SK-N-SH (cell line): ENCODE results near the gene PPP3CA. TPM values are rescaled to one million over a fixed set of nuclear protein-coding genes. Genes with fewer than 3 reads are reported as not detected.

Experiments used
- CTCF ChIA-PET: fragments of 300-600, 350-600 bp; formaldehyde crosslinking; extraction: SDS; loops from one replicate; lab custom pipeline; 2021; lab: Yijun Ruan, JAX
- POLR2A ChIA-PET: fragments of 350-600 bp; sonication (Branson Sonifier 250); formaldehyde crosslinking; extraction: SDS; loops from one replicate; lab custom pipeline; 2020; ENCODE audit warnings: antibody characterized with exemption, inconsistent platforms; lab: Yijun Ruan, JAX
- DNase-seq: peaks from one replicate; pipeline ENCODE4 v3.0.0; 2012
- H2AFZ ChIP-seq: fragments of 200-600 bp; sonication (generic); 2 replicates; pipeline ENCODE4 v1.8.1; 2016; ENCODE audit warnings: antibody characterized with exemption, mild to moderate bottlenecking, low read depth
- H3F3A ChIP-seq: fragments of 200-600 bp; sonication (generic); replicated peaks from 2 replicates; pipeline ENCODE3; 2016; ENCODE audit warnings: antibody characterized with exemption, mild to moderate bottlenecking; ENCODE audit not compliant: insufficient read depth
- H3K27ac ChIP-seq, 2 experiments: fragments of 200-500 bp in 1 of 2; fragments of 200-600 bp in 1 of 2; sonication (Bioruptor generic) in 1 of 2; sonication (generic), shearing (Covaris generic) in 1 of 2; 2 replicates each; pipeline versions ENCODE4 v1.5.1 to v1.6.1; 2014 to 2016; ENCODE audit warnings: low read depth in 2 of 2, inconsistent platforms in 1 of 2, low read length in 1 of 2, mild to moderate bottlenecking in 1 of 2, mixed read lengths in 1 of 2
- H3K27me3 ChIP-seq: fragments of 200-600 bp; sonication (generic), shearing (Covaris generic); 2 replicates; pipeline ENCODE4 v1.6.1; 2016; ENCODE audit warnings: mixed run types; ENCODE audit not compliant: insufficient read depth
- H3K36me3 ChIP-seq, 2 experiments: fragments of 200-500 bp in 1 of 2; fragments of 200-600 bp in 1 of 2; sonication (Bioruptor generic) in 1 of 2; sonication (generic) in 1 of 2; replicated peaks in 1 of 2; 2 replicates each; pipeline versions ENCODE3 to v1.5.1; 2014 to 2016; ENCODE audit warnings: low read length in 1 of 2, mild to moderate bottlenecking in 1 of 2; ENCODE audit not compliant: insufficient read depth in 2 of 2, control insufficient read depth in 1 of 2
- H3K4me1 ChIP-seq, 2 experiments: fragments of 200-500 bp in 1 of 2; fragments of 200-600 bp in 1 of 2; sonication (Bioruptor generic) in 1 of 2; sonication (generic), shearing (Covaris generic) in 1 of 2; 2 replicates each; pipeline versions ENCODE4 v1.5.1 to v1.6.1; 2014 to 2016; ENCODE audit warnings: low read depth in 1 of 2, low read length in 1 of 2, mixed run types in 1 of 2; ENCODE audit not compliant: insufficient read depth in 2 of 2, control insufficient read depth in 1 of 2
- H3K4me2 ChIP-seq: fragments of 200-600 bp; sonication (generic), shearing (Covaris generic); 2 replicates; pipeline ENCODE4 v1.6.1; 2017; ENCODE audit warnings: mixed run types
- H3K4me3 ChIP-seq, 2 experiments: fragments of 200-500 bp in 1 of 2; fragments of 200-600 bp in 1 of 2; sonication (Bioruptor generic) in 1 of 2; sonication (generic), shearing (Covaris generic) in 1 of 2; 2 replicates each; pipeline versions ENCODE4 v1.5.1 to v1.8.1; 2014 to 2016; ENCODE audit warnings: low read depth in 2 of 2, inconsistent platforms in 1 of 2, low read length in 1 of 2, mild to moderate bottlenecking in 1 of 2, mixed read lengths in 1 of 2, moderate library complexity in 1 of 2
- H3K79me2 ChIP-seq: fragments of 200-600 bp; sonication (generic); 2 replicates; pipeline ENCODE4 v1.8.1; 2017; ENCODE audit warnings: mild to moderate bottlenecking; ENCODE audit not compliant: insufficient read depth
- H3K9ac ChIP-seq: fragments of 200-600 bp; sonication (generic); 2 replicates; pipeline ENCODE4 v1.6.1; 2017; ENCODE audit warnings: mixed run types
- H3K9me2 ChIP-seq: fragments of 200-600 bp; sonication (generic); 2 replicates; pipeline ENCODE4 v1.6.1; 2017; ENCODE audit warnings: mixed run types
- H3K9me3 ChIP-seq: fragments of 200-600 bp; sonication (generic); 2 replicates; pipeline ENCODE4 v1.6.1; 2017; ENCODE audit warnings: mixed run types, mild to moderate bottlenecking, moderate library complexity
- H4K20me1 ChIP-seq: fragments of 200-600 bp; sonication (generic); 2 replicates; pipeline ENCODE4 v1.6.1; 2017; ENCODE audit warnings: mild to moderate bottlenecking, mixed run types; ENCODE audit not compliant: insufficient read depth
- CTCF ChIP-seq: fragments of 200-600 bp; sonication (generic); IDR thresholded peaks from 2 replicates; pipeline ENCODE4 v1.6.1; 2017; ENCODE audit warnings: antibody characterized with exemption, mild to moderate bottlenecking, moderate library complexity
- ELF1 ChIP-seq: IDR thresholded peaks from 2 replicates; pipeline ENCODE4 v1.4.0; 2012
- EP300 ChIP-seq, 2 experiments: IDR thresholded peaks; 2 replicates each; pipeline versions ENCODE4 v1.4.0 to v1.6.1; 2012; ENCODE audit warnings: borderline replicate concordance in 1 of 2, low read depth in 1 of 2, low read length in 1 of 2
- EZH2phosphoT487 ChIP-seq: fragments of 200-600 bp; sonication (generic); IDR thresholded peaks from 2 replicates; pipeline ENCODE4 v1.6.1; 2017; ENCODE audit warnings: low read depth, mixed run types, mild to moderate bottlenecking, antibody characterized with exemption, moderate library complexity, borderline replicate concordance
- GABPA ChIP-seq: IDR thresholded peaks from 2 replicates; pipeline ENCODE4 v1.4.0; 2012; ENCODE audit warnings: low read depth, mild to moderate bottlenecking
- GATA2 ChIP-seq: sonication (generic); formaldehyde crosslinking; IDR thresholded peaks from 2 replicates; pipeline ENCODE4 v1.5.0; 2020; ENCODE audit warnings: mild to moderate bottlenecking, missing genetic modification reagents
- JUND ChIP-seq: IDR thresholded peaks from 2 replicates; pipeline ENCODE4 v1.4.0; 2012
- NRF1 ChIP-seq: IDR thresholded peaks from 2 replicates; pipeline ENCODE4 v1.6.1; 2012; ENCODE audit warnings: low read depth, mild to moderate bottlenecking, low read length
- RCOR1 ChIP-seq: fragments of 150-350 bp; IDR thresholded peaks from 2 replicates; pipeline ENCODE4 v1.6.1; 2017; ENCODE audit warnings: antibody characterized with exemption, low read length
- RXRA ChIP-seq: IDR thresholded peaks from 2 replicates; pipeline ENCODE4 v1.4.0; 2012; ENCODE audit warnings: low read depth, mild to moderate bottlenecking, borderline replicate concordance
- SMC3 ChIP-seq: IDR thresholded peaks from 2 replicates; pipeline ENCODE4 v1.6.1; 2012; ENCODE audit warnings: low read depth, low read length, improper control_type of control experiment
- TAF1 ChIP-seq: IDR thresholded peaks from 2 replicates; pipeline ENCODE4 v1.6.1; 2012; ENCODE audit warnings: low read depth, mild to moderate bottlenecking, low read length, moderate library complexity, borderline replicate concordance
- TEAD4 ChIP-seq: IDR thresholded peaks from 2 replicates; pipeline ENCODE4 v1.4.0; 2012; ENCODE audit warnings: mild to moderate bottlenecking, borderline replicate concordance; ENCODE audit not compliant: insufficient read depth
- YY1 ChIP-seq: IDR thresholded peaks from 2 replicates; pipeline ENCODE4 v1.4.0; 2012; ENCODE audit warnings: low read depth, mild to moderate bottlenecking
- WGBS: methylation state at CpG from one replicate; pipeline ENCODE4 v1.1.6; 2017; ENCODE audit warnings: low lambda C conversion rate; 5-methylcytosine and 5-hydroxymethylcytosine counted together
- polyA plus RNA-seq, 3 experiments: library from polyadenylated mRNA; depleted of rRNA; stranded (reverse); fragments of >200 nt; gene quantifications; 2 replicates each; pipeline ENCODE4 v1.2.3, GENCODE V29; 2012
- TF ChIP-seq, protein P1 (sequence below): IDR thresholded peaks from 2 replicates; pipeline ENCODE4; 2012
- TF ChIP-seq, protein P2 (sequence below): IDR thresholded peaks from 2 replicates; pipeline ENCODE4 v1.4.0; 2012; ENCODE audit warnings: low read depth

Gene PPP3CA
- polyA plus RNA-seq, 1 of the 3 experiments (the other 2 are of a cell fraction), result 10.7 TPM

DNA sequence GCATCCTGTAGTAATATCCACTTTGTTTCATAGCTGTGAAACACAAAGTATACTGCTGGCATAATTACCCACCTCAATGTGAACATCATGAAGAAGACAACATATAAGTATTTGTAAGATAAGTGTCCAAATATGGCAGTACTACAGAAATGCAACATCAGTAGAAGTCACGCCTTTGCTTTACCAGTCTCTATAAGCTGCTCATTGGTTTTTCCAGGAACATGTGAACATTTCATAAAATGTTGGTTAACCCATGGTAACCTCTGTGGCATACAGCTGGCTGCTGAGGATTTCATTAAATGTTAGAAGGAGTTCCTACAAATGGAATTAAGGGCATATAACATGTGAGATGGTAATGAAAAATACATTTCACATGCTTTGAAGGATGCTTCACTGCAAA lies 77.6 kb downstream of the PPP3CA start:
- peaks cover 0 to 5% of the 10 kb centered on the region in 2 experiments; a peak in 2 of 4 replicates for H3K4me1 ChIP-seq
- H3K79me2 ChIP-seq, result peaks cover 73% of the 10 kb centered on the region
- H3K9ac ChIP-seq, result no peak overlapping the region
- DNase-seq, result no peak
- no peaks in the 10 kb centered on the region for H3F3A ChIP-seq
- H3K36me3 ChIP-seq, result no peaks in the 10 kb centered on the region
- no peak overlapping the region for H2AFZ ChIP-seq
- no peak for TF ChIP-seq EZH2phosphoT487
- TF ChIP-seq JUND, result no peak
- TF ChIP-seq CTCF, result no peak
- no peak for TF ChIP-seq SMC3
- WGBS, result 100% methylated on average over 1 of the region's 1 CpG
- ChIA-PET POLR2A (no interaction called here), CTCF (no interaction called here)
- no peaks in the 10 kb centered on the region for H3K9me3 ChIP-seq
- H3K4me2 ChIP-seq, result no peak overlapping the region
- H3K9me2 ChIP-seq, result no peaks in the 10 kb centered on the region
- no peak overlapping the region for H3K27ac ChIP-seq
- no peaks in the 10 kb centered on the region for H3K27me3 ChIP-seq
- peaks cover 72% of the 10 kb centered on the region; the same call in 1 of the 2 replicates for H4K20me1 ChIP-seq
- H3K4me3 ChIP-seq, result no peak overlapping the region

GRCh38 chr4:101265816-101266172 lies 81.5 kb downstream of the PPP3CA start:
- Histone ChIP-seq H3K4me2 (no peak overlapping the region), H3K27ac (no peak overlapping the region), H3K9ac (no peak overlapping the region), H4K20me1 (peaks cover 67% of the 10 kb centered on the region; the same call in 1 of the 2 replicates), H3K27me3 (no peaks in the 10 kb centered on the region), H2AFZ (no peak overlapping the region), H3K79me2 (peaks cover 74% of the 10 kb centered on the region), H3K36me3 (no peaks in the 10 kb centered on the region), H3K9me2 (no peaks in the 10 kb centered on the region), H3K4me3 (no peak overlapping the region), H3K9me3 (no peaks in the 10 kb centered on the region), H3F3A (no peaks in the 10 kb centered on the region), H3K4me1 (peaks cover 0 to 5% of the 10 kb centered on the region in 2 experiments; a peak in 3 of 4 replicates)
- no peak for DNase-seq
- CTCF ChIA-PET, result no interaction called here
- POLR2A ChIA-PET, result no interaction called here
- 64% methylated on average over 1 of the region's 1 CpG for WGBS
- TF ChIP-seq TEAD4 (no peak), ELF1 (no peak)

- H3K36me3 ChIP-seq, result no peaks in the 10 kb centered on the region
- no peak for TF ChIP-seq GATA2 (CRISPR knock-in tag)
- TF ChIP-seq TAF1, result no peak
- no peak for TF ChIP-seq EP300 (IDR thresholded peaks at IDR 0.05; ENCODE audit: borderline replicate concordance in 1 of 2, low read depth in 1 of 2, low read length in 1 of 2)
- TF ChIP-seq, protein P1, sequence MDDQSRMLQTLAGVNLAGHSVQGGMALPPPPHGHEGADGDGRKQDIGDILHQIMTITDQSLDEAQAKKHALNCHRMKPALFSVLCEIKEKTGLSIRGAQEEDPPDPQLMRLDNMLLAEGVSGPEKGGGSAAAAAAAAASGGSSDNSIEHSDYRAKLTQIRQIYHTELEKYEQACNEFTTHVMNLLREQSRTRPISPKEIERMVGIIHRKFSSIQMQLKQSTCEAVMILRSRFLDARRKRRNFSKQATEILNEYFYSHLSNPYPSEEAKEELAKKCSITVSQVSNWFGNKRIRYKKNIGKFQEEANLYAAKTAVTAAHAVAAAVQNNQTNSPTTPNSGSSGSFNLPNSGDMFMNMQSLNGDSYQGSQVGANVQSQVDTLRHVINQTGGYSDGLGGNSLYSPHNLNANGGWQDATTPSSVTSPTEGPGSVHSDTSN, result no peak
- no peak for TF ChIP-seq YY1
- no peak for TF ChIP-seq GABPA
- TF ChIP-seq NRF1, result no peak
- no peak for TF ChIP-seq CTCF
- TF ChIP-seq EZH2phosphoT487, result no peak
- no peak for TF ChIP-seq RXRA
- TF ChIP-seq, protein P2, sequence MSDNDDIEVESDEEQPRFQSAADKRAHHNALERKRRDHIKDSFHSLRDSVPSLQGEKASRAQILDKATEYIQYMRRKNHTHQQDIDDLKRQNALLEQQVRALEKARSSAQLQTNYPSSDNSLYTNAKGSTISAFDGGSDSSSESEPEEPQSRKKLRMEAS, result no peak
- TF ChIP-seq RCOR1, result no peak
- WGBS, result 88% methylated on average over 2 of the region's 2 CpGs
- no peak overlapping the region; a peak in 1 of 4 replicates for H3K27ac ChIP-seq
- no peaks in the 10 kb centered on the region for H3K9me2 ChIP-seq
- no peaks in the 10 kb centered on the region for H3K27me3 ChIP-seq
- no peak overlapping the region for H2AFZ ChIP-seq
- CTCF ChIA-PET, result no interaction called here
- H4K20me1 ChIP-seq, result peaks cover 67% of the 10 kb centered on the region; the same call in 1 of the 2 replicates
- no peak overlapping the region for H3K4me2 ChIP-seq
- POLR2A ChIA-PET, result no interaction called here
- H3K79me2 ChIP-seq, result peaks cover 74% of the 10 kb centered on the region
- peaks cover 0 to 5% of the 10 kb centered on the region in 2 experiments; a peak in 3 of 4 replicates for H3K4me1 ChIP-seq
- DNase-seq, result no peak
- H3K9me3 ChIP-seq, result no peaks in the 10 kb centered on the region
- H3K4me3 ChIP-seq, result no peak overlapping the region
- H3K9ac ChIP-seq, result no peak overlapping the region
- H3F3A ChIP-seq, result no peaks in the 10 kb centered on the region
These were observed 82.1 kb downstream of the PPP3CA start for GRCh38 chr4:101264993-101265815.
